ENCODE results near the gene NELFB.

The NELFB gene

DNA sequence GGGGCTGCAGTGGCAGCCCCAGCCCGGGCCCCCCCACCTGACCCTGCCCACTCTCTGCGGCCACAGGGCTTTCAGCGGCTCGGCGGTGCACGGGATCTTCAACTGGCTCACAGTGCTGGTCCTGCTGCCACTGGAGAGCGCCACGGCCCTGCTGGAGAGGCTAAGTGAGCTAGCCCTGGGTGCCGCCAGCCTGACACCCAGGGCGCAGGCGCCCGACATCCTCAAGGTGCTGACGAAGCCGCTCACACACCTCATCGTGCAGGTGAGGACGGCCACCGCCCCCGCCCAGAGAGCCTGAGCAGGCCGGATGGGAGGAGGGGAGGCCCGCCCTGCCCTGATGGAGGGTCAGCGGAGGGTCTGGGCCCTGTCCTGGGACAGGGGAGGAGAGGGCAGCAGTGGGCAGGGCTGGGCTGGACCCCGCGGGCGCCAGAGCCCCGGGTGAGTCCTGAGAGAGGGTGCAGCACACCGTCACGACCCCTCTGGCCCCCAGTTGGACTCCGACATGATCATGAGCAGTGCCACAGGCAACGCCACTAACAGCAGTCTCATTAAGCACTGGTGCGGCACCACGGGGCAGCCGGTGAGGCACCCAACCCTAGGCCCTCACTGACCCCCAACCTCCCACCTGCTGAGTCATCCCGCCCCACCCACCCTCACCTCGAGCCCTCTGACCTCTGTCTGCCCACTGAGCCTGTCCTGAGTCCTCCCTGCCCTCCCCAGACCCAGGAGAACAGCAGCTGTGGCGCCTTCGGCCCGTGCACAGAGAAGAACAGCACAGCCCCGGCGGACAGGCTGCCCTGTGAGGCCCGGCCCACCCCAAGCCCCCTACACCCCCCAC is 21.8 kb upstream of the NELFB start:
- TF ChIP-seq, protein P1, sequence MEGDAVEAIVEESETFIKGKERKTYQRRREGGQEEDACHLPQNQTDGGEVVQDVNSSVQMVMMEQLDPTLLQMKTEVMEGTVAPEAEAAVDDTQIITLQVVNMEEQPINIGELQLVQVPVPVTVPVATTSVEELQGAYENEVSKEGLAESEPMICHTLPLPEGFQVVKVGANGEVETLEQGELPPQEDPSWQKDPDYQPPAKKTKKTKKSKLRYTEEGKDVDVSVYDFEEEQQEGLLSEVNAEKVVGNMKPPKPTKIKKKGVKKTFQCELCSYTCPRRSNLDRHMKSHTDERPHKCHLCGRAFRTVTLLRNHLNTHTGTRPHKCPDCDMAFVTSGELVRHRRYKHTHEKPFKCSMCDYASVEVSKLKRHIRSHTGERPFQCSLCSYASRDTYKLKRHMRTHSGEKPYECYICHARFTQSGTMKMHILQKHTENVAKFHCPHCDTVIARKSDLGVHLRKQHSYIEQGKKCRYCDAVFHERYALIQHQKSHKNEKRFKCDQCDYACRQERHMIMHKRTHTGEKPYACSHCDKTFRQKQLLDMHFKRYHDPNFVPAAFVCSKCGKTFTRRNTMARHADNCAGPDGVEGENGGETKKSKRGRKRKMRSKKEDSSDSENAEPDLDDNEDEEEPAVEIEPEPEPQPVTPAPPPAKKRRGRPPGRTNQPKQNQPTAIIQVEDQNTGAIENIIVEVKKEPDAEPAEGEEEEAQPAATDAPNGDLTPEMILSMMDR (IDR thresholded peaks at IDR 0.05; ENCODE audit: insufficient read depth, low read length, poor library complexity, severe bottlenecking) = no peak
- Histone ChIP-seq H3K4me3 (replicated peaks; ENCODE audit: low read depth, low read length) (no peak overlapping the region), H3K27me3 (replicated peaks; ENCODE audit: control insufficient read depth, insufficient read depth, low read length) (no peaks in the 10 kb centered on the region; the same call in 1 of the 2 replicates), H3K36me3 (ENCODE audit: control insufficient read depth, insufficient read depth, low read length) (no peaks in the 10 kb centered on the region)
- no peak for DNase-seq (ENCODE audit: extremely low read depth, insufficient read length)

DNA sequence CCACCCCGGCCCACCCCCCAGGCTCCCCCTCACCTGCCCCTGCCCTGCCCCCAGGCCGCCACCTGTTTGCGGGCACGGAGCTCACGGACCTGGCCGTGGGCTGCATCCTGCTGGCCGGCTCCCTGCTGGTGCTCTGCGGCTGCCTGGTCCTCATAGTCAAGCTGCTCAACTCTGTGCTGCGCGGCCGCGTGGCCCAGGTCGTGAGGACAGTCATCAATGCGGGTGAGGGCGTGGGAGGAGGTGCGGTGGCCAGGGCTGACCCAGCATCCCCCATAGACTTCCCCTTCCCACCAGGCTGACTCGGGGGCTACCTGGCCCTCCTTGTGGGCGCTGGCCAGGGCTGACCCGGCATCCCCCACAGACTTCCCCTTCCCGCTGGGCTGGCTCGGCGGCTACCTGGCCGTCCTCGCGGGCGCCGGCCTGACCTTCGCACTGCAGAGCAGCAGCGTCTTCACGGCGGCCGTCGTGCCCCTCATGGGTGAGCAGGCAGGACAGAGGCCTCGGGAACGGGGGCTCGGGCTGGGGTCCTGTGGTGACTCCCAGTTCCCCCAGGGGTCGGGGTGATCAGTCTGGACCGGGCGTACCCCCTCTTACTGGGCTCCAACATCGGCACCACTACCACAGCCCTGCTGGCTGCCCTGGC is 21.0 kb upstream of the NELFB start:
- no peaks in the 10 kb centered on the region; the same call in 1 of the 2 replicates for H3K27me3 ChIP-seq (replicated peaks; ENCODE audit: control insufficient read depth, insufficient read depth, low read length)

DNA sequence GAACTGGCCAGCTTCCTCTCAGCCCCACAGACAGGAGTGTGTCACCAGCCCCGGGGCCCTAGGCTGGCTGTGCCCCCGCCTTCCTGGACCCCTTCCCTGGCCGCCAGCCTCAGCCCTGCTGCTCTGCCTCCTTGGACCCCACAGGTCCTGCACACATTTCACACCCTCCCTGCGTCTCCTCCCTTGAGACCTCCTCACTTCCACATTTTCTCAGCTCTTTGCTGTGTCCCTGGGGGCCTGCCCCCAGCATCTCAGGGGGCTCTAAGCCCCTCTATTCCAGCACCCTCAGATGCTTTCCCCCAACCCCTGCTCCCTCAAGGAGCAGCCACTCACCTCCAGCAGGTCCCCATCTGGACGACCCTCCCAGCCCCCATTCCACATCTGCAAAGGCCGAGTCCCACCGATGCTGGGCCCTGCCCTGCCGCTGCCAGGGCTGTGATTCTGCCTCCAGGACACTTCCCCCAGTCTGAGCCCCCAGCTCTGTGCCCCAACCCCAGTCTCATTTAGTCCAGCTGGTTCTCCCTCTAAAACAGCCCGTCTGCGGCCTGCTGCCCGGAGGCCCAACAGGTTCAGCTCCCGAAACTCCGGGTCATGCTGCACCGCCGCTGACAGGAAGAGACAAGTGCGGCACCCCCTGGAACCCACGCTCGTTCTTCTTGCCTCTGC is 20.2 kb upstream of the NELFB start:
- DNase-seq (ENCODE audit: extremely low read depth, insufficient read length) = no peak
- TF ChIP-seq, protein P1 (IDR thresholded peaks at IDR 0.05; ENCODE audit: insufficient read depth, low read length, poor library complexity, severe bottlenecking) = no peak
- Histone ChIP-seq H3K4me3 (replicated peaks; ENCODE audit: low read depth, low read length) (no peak overlapping the region), H3K36me3 (ENCODE audit: control insufficient read depth, insufficient read depth, low read length) (no peaks in the 10 kb centered on the region), H3K27me3 (replicated peaks; ENCODE audit: control insufficient read depth, insufficient read depth, low read length) (no peaks in the 10 kb centered on the region; the same call in 1 of the 2 replicates)

More for the DNA sequence above, 21.0 kb upstream of the NELFB start:
- H3K36me3 ChIP-seq (ENCODE audit: control insufficient read depth, insufficient read depth, low read length) = no peaks in the 10 kb centered on the region
- no peak for DNase-seq (ENCODE audit: extremely low read depth, insufficient read length)
- H3K4me3 ChIP-seq (replicated peaks; ENCODE audit: low read depth, low read length) = no peak overlapping the region
- TF ChIP-seq, protein P1 (IDR thresholded peaks at IDR 0.05; ENCODE audit: insufficient read depth, low read length, poor library complexity, severe bottlenecking) = no peak

DNA sequence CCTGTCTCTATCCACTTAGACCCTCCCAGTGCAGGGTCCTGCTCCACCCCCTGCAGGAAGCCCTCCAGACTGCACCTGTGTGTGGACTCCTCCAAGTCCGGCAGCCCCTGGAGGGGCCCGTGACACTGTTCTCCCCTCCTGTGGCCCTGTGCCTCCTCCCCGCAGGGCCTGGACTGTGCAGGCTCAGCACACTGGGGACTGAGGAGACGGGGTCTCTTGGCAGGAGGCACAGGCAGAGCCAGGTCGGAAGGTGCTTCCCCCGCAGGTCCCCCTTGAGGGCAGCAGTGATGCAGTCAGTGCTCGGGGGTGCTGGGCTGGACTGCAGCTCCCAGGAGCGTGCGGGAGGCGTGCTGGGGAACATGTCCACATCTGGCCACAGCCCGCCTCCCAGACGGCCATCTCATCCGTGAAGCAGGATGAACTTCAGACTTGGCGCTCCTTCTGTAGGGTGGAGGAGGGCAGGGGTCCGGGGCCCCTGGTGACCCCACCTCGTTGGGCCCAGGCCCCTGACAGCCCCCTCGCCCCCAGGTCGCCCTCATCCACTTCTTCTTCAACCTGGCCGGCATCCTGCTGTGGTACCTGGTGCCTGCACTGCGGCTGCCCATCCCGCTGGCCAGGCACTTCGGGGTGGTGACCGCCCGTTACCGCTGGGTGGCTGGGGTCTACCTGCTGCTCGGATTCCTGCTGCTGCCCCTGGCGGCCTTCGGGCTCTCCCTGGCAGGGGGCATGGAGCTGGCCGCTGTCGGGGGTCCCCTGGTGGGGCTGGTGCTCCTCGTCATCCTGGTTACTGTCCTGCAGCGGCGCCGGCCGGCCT is 19.5 kb upstream of the NELFB start:
- Histone ChIP-seq H3K4me3 (replicated peaks; ENCODE audit: low read depth, low read length) (no peak overlapping the region), H3K36me3 (ENCODE audit: control insufficient read depth, insufficient read depth, low read length) (no peaks in the 10 kb centered on the region), H3K27me3 (replicated peaks; ENCODE audit: control insufficient read depth, insufficient read depth, low read length) (no peaks in the 10 kb centered on the region; the same call in 1 of the 2 replicates)
- TF ChIP-seq, protein P1 (IDR thresholded peaks at IDR 0.05; ENCODE audit: insufficient read depth, low read length, poor library complexity, severe bottlenecking) = peak; percentile 13
- no peak for DNase-seq (ENCODE audit: extremely low read depth, insufficient read length)

DNA sequence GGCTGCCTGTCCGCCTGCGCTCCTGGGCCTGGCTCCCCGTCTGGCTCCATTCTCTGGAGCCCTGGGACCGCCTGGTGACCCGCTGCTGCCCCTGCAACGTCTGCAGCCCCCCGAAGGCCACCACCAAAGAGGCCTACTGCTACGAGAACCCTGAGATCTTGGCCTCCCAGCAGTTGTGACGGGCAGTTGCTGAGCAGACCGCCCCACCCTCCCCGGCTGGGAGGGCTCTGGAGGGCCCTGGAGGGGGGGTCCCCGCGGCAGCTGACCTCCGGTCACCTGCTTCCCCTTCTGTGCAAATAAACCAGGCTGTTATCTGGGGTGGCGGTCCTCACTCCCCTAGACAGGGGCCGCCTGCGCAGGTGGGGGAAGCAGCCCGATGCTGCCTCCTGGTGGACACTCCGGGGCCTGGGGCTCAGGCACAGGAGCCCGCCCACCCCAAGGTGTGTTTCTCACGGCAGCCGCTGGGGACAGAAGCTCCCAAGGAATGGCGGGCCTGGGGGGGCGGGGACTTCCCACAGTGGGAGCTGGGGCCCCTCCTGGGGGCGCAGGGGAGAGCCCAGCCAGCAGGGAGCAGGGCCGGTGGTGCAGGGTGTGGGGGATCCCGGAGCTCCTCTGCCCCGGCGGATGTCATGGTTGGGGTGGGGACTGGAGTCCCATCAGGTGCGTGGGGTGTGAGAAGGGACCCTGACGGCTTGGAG is 18.7 kb upstream of the NELFB start:
- Histone ChIP-seq H3K27me3 (replicated peaks; ENCODE audit: control insufficient read depth, insufficient read depth, low read length) (no peaks in the 10 kb centered on the region; the same call in 1 of the 2 replicates), H3K4me3 (replicated peaks; ENCODE audit: low read depth, low read length) (peak overlapping the region; percentile 31; the same call in 1 of the 2 replicates), H3K36me3 (ENCODE audit: control insufficient read depth, insufficient read depth, low read length) (no peaks in the 10 kb centered on the region)
- TF ChIP-seq, protein P1 (IDR thresholded peaks at IDR 0.05; ENCODE audit: insufficient read depth, low read length, poor library complexity, severe bottlenecking) = peak; percentile 99
- peak; percentile 85 for DNase-seq (ENCODE audit: extremely low read depth, insufficient read length)
